ENCODE results near the gene SKIC8. TPM values are rescaled to one million over a fixed set of nuclear protein-coding genes. Genes with fewer than 3 reads are reported as not detected.

SKIC8 gene
- total and polyA plus RNA-seq, 2 of the 13 experiments (the other 11 are each of a cell fraction or from before 2014, with no cell fraction given): 69.5 to 70.6 TPM

- TF ChIP-seq SNAPC2 (CRISPR knock-in tag; IDR thresholded peaks at IDR 0.05): 0 out of 2 replicates have a peak, but pooled peaks have one; percentile 34
- no peak for TF ChIP-seq ZNF652 (CRISPR knock-in tag; IDR thresholded peaks at IDR 0.05; ENCODE audit: borderline replicate concordance, low read depth)
- no peak for TF ChIP-seq HHEX (CRISPR knock-in tag; IDR thresholded peaks at IDR 0.05)
- TF ChIP-seq, protein P1, sequence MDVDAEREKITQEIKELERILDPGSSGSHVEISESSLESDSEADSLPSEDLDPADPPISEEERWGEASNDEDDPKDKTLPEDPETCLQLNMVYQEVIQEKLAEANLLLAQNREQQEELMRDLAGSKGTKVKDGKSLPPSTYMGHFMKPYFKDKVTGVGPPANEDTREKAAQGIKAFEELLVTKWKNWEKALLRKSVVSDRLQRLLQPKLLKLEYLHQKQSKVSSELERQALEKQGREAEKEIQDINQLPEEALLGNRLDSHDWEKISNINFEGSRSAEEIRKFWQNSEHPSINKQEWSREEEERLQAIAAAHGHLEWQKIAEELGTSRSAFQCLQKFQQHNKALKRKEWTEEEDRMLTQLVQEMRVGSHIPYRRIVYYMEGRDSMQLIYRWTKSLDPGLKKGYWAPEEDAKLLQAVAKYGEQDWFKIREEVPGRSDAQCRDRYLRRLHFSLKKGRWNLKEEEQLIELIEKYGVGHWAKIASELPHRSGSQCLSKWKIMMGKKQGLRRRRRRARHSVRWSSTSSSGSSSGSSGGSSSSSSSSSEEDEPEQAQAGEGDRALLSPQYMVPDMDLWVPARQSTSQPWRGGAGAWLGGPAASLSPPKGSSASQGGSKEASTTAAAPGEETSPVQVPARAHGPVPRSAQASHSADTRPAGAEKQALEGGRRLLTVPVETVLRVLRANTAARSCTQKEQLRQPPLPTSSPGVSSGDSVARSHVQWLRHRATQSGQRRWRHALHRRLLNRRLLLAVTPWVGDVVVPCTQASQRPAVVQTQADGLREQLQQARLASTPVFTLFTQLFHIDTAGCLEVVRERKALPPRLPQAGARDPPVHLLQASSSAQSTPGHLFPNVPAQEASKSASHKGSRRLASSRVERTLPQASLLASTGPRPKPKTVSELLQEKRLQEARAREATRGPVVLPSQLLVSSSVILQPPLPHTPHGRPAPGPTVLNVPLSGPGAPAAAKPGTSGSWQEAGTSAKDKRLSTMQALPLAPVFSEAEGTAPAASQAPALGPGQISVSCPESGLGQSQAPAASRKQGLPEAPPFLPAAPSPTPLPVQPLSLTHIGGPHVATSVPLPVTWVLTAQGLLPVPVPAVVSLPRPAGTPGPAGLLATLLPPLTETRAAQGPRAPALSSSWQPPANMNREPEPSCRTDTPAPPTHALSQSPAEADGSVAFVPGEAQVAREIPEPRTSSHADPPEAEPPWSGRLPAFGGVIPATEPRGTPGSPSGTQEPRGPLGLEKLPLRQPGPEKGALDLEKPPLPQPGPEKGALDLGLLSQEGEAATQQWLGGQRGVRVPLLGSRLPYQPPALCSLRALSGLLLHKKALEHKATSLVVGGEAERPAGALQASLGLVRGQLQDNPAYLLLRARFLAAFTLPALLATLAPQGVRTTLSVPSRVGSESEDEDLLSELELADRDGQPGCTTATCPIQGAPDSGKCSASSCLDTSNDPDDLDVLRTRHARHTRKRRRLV (CRISPR knock-in tag; IDR thresholded peaks at IDR 0.05): no peak
- TF ChIP-seq, protein P2, sequence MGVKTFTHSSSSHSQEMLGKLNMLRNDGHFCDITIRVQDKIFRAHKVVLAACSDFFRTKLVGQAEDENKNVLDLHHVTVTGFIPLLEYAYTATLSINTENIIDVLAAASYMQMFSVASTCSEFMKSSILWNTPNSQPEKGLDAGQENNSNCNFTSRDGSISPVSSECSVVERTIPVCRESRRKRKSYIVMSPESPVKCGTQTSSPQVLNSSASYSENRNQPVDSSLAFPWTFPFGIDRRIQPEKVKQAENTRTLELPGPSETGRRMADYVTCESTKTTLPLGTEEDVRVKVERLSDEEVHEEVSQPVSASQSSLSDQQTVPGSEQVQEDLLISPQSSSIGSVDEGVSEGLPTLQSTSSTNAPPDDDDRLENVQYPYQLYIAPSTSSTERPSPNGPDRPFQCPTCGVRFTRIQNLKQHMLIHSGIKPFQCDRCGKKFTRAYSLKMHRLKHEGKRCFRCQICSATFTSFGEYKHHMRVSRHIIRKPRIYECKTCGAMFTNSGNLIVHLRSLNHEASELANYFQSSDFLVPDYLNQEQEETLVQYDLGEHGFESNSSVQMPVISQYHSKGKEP (CRISPR knock-in tag; IDR thresholded peaks at IDR 0.05): no peak
- TF ChIP-seq, protein P3, sequence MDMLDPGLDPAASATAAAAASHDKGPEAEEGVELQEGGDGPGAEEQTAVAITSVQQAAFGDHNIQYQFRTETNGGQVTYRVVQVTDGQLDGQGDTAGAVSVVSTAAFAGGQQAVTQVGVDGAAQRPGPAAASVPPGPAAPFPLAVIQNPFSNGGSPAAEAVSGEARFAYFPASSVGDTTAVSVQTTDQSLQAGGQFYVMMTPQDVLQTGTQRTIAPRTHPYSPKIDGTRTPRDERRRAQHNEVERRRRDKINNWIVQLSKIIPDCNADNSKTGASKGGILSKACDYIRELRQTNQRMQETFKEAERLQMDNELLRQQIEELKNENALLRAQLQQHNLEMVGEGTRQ (IDR thresholded peaks at IDR 0.05; ENCODE audit: low read depth, low read length): no peak
- TF ChIP-seq, protein P3 (CRISPR knock-in tag; IDR thresholded peaks at IDR 0.05; ENCODE audit: borderline replicate concordance): no peak
- TF ChIP-seq MXI1 (IDR thresholded peaks at IDR 0.05; ENCODE audit: borderline replicate concordance, low read depth, low read length): peak; percentile 93
- peak; percentile 94 for TF ChIP-seq CREB1 (IDR thresholded peaks at IDR 0.05)
- peak; percentile 97 for TF ChIP-seq CREB1 (CRISPR knock-in tag; IDR thresholded peaks at IDR 0.05)
- TF ChIP-seq, protein P4, sequence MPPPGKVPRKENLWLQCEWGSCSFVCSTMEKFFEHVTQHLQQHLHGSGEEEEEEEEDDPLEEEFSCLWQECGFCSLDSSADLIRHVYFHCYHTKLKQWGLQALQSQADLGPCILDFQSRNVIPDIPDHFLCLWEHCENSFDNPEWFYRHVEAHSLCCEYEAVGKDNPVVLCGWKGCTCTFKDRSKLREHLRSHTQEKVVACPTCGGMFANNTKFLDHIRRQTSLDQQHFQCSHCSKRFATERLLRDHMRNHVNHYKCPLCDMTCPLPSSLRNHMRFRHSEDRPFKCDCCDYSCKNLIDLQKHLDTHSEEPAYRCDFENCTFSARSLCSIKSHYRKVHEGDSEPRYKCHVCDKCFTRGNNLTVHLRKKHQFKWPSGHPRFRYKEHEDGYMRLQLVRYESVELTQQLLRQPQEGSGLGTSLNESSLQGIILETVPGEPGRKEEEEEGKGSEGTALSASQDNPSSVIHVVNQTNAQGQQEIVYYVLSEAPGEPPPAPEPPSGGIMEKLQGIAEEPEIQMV (CRISPR knock-in tag; IDR thresholded peaks at IDR 0.05; ENCODE audit: low read depth): peak; percentile 72
- peak; percentile 78 for TF ChIP-seq TAF15 (IDR thresholded peaks at IDR 0.05; ENCODE audit: low read depth, low read length, poor library complexity, severe bottlenecking)
- TF ChIP-seq TEAD3 (CRISPR knock-in tag; optimal IDR thresholded peaks at IDR 0.05; ENCODE audit: borderline replicate concordance): peak; percentile 32
- no peak for TF ChIP-seq TFAP4 (IDR thresholded peaks at IDR 0.05; ENCODE audit: borderline replicate concordance, low read depth)
- peak; percentile 55; the same call in 1 of the 2 replicates for TF ChIP-seq ZNF331 (CRISPR knock-in tag; IDR thresholded peaks at IDR 0.05)
- TF ChIP-seq, protein P5, sequence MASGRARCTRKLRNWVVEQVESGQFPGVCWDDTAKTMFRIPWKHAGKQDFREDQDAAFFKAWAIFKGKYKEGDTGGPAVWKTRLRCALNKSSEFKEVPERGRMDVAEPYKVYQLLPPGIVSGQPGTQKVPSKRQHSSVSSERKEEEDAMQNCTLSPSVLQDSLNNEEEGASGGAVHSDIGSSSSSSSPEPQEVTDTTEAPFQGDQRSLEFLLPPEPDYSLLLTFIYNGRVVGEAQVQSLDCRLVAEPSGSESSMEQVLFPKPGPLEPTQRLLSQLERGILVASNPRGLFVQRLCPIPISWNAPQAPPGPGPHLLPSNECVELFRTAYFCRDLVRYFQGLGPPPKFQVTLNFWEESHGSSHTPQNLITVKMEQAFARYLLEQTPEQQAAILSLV (CRISPR knock-in tag; IDR thresholded peaks at IDR 0.05; ENCODE audit: borderline replicate concordance): 0 out of 2 replicates have a peak, but pooled peaks have one; percentile 78
Measured at GRCh38 chr15:78299101-78299930, at the start of gene SKIC8 (continued).
